OCI-LY7 (cell line): Measurements from ENCODE around the gene THRAP3. TPM values are rescaled to one million over a fixed set of nuclear protein-coding genes. Genes with fewer than 3 reads are reported as not detected.

Source experiments
- BruUV-seq: library from RNA; stranded (reverse); fragments of 400-500 nt; replicated peaks from 2 replicates; lab custom pipeline; 2021; lab: Mats Ljungman, UMichigan
- CTCF ChIA-PET: fragments of 300-600 bp; sonication (Branson Sonifier 250); formaldehyde crosslinking; loops from one replicate; lab custom pipeline; 2022; ENCODE audit warnings: antibody characterized with exemption; ENCODE audit not compliant: unreplicated experiment; lab: Charles Lee
- POLR2A ChIA-PET: fragments of 300-600 bp; sonication (Branson Sonifier 250); formaldehyde crosslinking; loops from one replicate; lab custom pipeline; 2022; ENCODE audit warnings: antibody characterized with exemption; lab: Charles Lee
- DNase-seq: peaks from one replicate; pipeline ENCODE4 v3.0.0-alpha.2; 2015; ENCODE audit warnings: low spot score
- H2AFZ ChIP-seq: fragments of 200-600 bp; sonication (generic), shearing (Covaris generic); 2 replicates; pipeline ENCODE4 v1.6.1; 2014; ENCODE audit warnings: mild to moderate bottlenecking, antibody characterized with exemption, low read length, moderate library complexity
- H3K27ac ChIP-seq: fragments of 200-600 bp; sonication (generic); 2 replicates; pipeline ENCODE4 v1.5.1; 2014; ENCODE audit warnings: mixed run types, low read depth, mild to moderate bottlenecking, moderate library complexity, low read length, inconsistent platforms; ENCODE audit not compliant: poor library complexity, severe bottlenecking
- H3K36me3 ChIP-seq: fragments of 200-600 bp; sonication (generic); 2 replicates; pipeline ENCODE4 v1.6.1; 2014; ENCODE audit warnings: mild to moderate bottlenecking, antibody characterized with exemption, low read length, moderate library complexity, mixed read lengths; ENCODE audit not compliant: insufficient read depth
- H3K4me1 ChIP-seq: fragments of 200-600 bp; sonication (generic); 2 replicates; pipeline ENCODE4 v1.5.1; 2014; ENCODE audit warnings: mild to moderate bottlenecking, low read length; ENCODE audit not compliant: insufficient read depth, poor library complexity, severe bottlenecking
- H3K4me2 ChIP-seq: fragments of 200-600 bp; sonication (generic); 2 replicates; pipeline ENCODE4 v1.6.1; 2014; ENCODE audit warnings: mild to moderate bottlenecking, low read length
- H3K4me3 ChIP-seq: fragments of 200-600 bp; sonication (generic); 2 replicates; pipeline ENCODE4 v1.5.1; 2014; ENCODE audit warnings: mild to moderate bottlenecking, low read depth, low read length; ENCODE audit not compliant: poor library complexity, severe bottlenecking
- H3K79me2 ChIP-seq: fragments of 200-600 bp; sonication (generic); 2 replicates; pipeline ENCODE4 v1.6.1; 2016; ENCODE audit warnings: low read depth, mild to moderate bottlenecking, low read length, moderate library complexity, mixed read lengths; ENCODE audit not compliant: insufficient read depth
- H3K9me2 ChIP-seq: fragments of 200-600 bp; sonication (generic); 2 replicates; pipeline ENCODE4 v1.6.1; 2016; ENCODE audit warnings: mild to moderate bottlenecking, low read length, mixed read lengths; ENCODE audit not compliant: insufficient read depth
- H3K9me3 ChIP-seq: fragments of 200-600 bp; sonication (generic); 2 replicates; pipeline ENCODE4 v1.6.1; 2014; ENCODE audit warnings: mild to moderate bottlenecking, mixed run types, low read length, mixed read lengths
- H4K20me1 ChIP-seq: fragments of 200-600 bp; sonication (generic); 2 replicates; pipeline ENCODE4 v1.6.1; 2014; ENCODE audit warnings: mild to moderate bottlenecking, antibody characterized with exemption, low read length, moderate library complexity, mixed read lengths; ENCODE audit not compliant: insufficient read depth
- EZH2phosphoT487 ChIP-seq: fragments of 200-600 bp; sonication (generic); IDR thresholded peaks from 2 replicates; pipeline ENCODE4 v1.6.1; 2018; ENCODE audit warnings: low read depth, borderline replicate concordance, mild to moderate bottlenecking, mixed run types, antibody characterized with exemption, low read length, moderate library complexity, mixed read lengths
- intact Hi-C: fragments of 100-400 bp; cut with micrococcal nuclease; formaldehyde crosslinking; loops from one replicate; pipeline ENCODE4 v1.10.0; 2022; ENCODE audit not compliant: unreplicated experiment
- total RNA-seq, 2 experiments: library from RNA; depleted of rRNA in 1 of 2; stranded (reverse); fragments of >200 nt in 1 of 2; shearing (Covaris generic) in 1 of 2; gene quantifications; 2 replicates each; pipeline ENCODE4 v1.2.3, GENCODE V29; 2014 to 2022
- TF ChIP-seq, protein P1 (sequence below): fragments of 200-600 bp; sonication (generic); conservative IDR thresholded peaks from 2 replicates; pipeline ENCODE4 v1.5.1; 2014; ENCODE audit warnings: mild to moderate bottlenecking, antibody characterized with exemption, low read length, moderate library complexity, mixed read lengths

The THRAP3 gene
- total RNA-seq, 2 experiments from 2014 or later: 98.7 to 132 TPM

DNA sequence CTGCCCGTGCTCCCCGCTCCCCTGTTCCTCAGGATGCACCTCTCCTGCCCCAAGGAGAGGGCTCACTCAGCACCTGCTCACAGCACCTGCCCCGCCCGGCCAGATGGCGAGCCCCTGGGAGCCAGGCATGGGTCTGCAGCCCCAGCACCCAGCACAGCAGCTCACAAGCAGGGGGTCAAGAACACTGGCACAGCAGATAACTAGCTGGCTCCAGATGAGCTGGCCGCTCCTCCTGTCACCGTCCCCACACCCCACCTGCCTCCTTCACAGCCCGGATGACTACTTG is 120.1 kb downstream of the THRAP3 start:
- ChIA-PET CTCF (interaction anchor here (0.6 kb wide), 1 partner anchor 25 kb away, joined by 7 read pairs; no protein-coding TSS in a partner anchor), POLR2A (no interaction called here)
- H3K79me2 ChIP-seq: no peaks in the 10 kb centered on the region
- TF ChIP-seq, protein P1, sequence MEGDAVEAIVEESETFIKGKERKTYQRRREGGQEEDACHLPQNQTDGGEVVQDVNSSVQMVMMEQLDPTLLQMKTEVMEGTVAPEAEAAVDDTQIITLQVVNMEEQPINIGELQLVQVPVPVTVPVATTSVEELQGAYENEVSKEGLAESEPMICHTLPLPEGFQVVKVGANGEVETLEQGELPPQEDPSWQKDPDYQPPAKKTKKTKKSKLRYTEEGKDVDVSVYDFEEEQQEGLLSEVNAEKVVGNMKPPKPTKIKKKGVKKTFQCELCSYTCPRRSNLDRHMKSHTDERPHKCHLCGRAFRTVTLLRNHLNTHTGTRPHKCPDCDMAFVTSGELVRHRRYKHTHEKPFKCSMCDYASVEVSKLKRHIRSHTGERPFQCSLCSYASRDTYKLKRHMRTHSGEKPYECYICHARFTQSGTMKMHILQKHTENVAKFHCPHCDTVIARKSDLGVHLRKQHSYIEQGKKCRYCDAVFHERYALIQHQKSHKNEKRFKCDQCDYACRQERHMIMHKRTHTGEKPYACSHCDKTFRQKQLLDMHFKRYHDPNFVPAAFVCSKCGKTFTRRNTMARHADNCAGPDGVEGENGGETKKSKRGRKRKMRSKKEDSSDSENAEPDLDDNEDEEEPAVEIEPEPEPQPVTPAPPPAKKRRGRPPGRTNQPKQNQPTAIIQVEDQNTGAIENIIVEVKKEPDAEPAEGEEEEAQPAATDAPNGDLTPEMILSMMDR: no peak
- no peak for TF ChIP-seq EZH2phosphoT487
- H3K36me3 ChIP-seq: peaks cover 52% of the 10 kb centered on the region
- no peaks in the 10 kb centered on the region for H3K9me3 ChIP-seq
- no peaks in the 10 kb centered on the region for H4K20me1 ChIP-seq
- no TSS peak for BruUV-seq
- H3K4me2 ChIP-seq: no peak overlapping the region
- DNase-seq: no peak
- H3K4me1 ChIP-seq: peaks cover 12% of the 10 kb centered on the region
- no peak overlapping the region for H2AFZ ChIP-seq
- no peak overlapping the region for H3K4me3 ChIP-seq
- H3K27ac ChIP-seq: no peak overlapping the region
- no peaks in the 10 kb centered on the region for H3K9me2 ChIP-seq
- intact Hi-C loops: no loop called here

DNA sequence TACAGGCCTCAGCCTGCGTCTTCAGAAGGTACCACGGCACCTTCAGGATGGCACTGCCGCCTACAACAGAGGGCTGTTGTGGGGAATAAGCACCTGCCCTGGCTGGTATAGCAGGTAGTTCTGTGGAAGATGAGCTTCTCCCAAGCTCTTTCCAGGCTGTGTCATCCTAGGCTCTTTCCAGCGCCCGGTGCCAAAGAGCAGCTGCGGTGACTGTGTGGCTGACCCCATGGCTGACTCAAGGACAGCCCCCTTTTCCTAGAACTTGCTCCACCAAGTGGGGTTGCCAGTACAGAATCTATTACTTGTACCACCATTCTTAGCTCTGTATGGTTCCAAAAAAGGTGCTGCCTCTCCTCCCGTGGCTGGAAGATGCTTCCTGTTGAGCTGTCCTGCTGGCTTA is 121.1 kb downstream of the THRAP3 start:
- H3K27ac ChIP-seq: no peak overlapping the region
- no peak for TF ChIP-seq EZH2phosphoT487
- TF ChIP-seq, protein P1: no peak
- H3K4me1 ChIP-seq: peaks cover 18% of the 10 kb centered on the region
- CTCF ChIA-PET: no interaction called here
- H3K36me3 ChIP-seq: peaks cover 56% of the 10 kb centered on the region
- POLR2A ChIA-PET: no interaction called here
- H3K4me3 ChIP-seq: no peak overlapping the region
- BruUV-seq: no TSS peak
- no peak overlapping the region for H3K4me2 ChIP-seq
- DNase-seq: no peak
- no peak overlapping the region for H2AFZ ChIP-seq
- H3K79me2 ChIP-seq: no peaks in the 10 kb centered on the region
- no peaks in the 10 kb centered on the region for H4K20me1 ChIP-seq
- no peaks in the 10 kb centered on the region for H3K9me2 ChIP-seq
- intact Hi-C loops: no loop called here
- H3K9me3 ChIP-seq: no peaks in the 10 kb centered on the region

DNA sequence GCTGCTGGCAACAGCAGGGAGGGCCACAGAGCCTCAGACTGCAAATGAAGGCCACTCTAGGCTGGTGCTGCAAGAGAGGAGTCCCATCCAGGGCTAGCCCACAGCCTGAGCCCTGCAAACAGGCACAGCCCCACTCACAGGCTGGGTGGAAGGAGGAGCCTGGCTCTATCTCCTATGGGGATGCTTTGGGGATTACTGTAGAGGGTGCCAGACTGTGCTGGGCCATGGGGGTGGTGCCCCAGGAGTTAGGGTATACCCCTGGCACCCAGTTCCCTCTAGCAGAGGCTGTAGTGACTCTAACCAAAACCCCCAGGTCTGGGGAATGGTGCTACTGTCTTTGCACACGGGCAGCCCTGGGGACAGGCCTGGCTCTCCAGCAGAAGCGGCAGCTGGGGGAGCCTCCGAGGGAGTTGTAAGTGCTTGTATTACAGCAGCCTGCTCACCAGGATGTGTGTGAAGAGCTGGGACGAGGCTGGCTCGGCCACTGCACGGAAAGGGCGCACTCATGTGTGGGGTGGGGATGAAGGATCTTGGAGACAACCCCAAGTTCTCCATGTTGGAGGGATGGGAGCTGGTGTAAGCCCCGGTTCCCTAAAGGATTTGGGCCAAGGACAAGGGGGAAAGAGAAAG is 122.6 kb downstream of the THRAP3 start:
- no peaks in the 10 kb centered on the region for H3K79me2 ChIP-seq
- TF ChIP-seq EZH2phosphoT487: no peak
- TF ChIP-seq, protein P1: no peak
- no peak overlapping the region for H3K4me3 ChIP-seq
- no peaks in the 10 kb centered on the region for H4K20me1 ChIP-seq
- no peaks in the 10 kb centered on the region for H3K9me3 ChIP-seq
- no peak overlapping the region for H3K27ac ChIP-seq
- BruUV-seq: no TSS peak
- ChIA-PET CTCF (no interaction called here), POLR2A (interaction anchor here (0.9 to 1.2 kb wide), 3 partner anchors 37 to 50 kb away, joined by 3 to 5 read pairs (median 3); no protein-coding TSS in a partner anchor)
- no peak overlapping the region for H3K4me2 ChIP-seq
- H3K4me1 ChIP-seq: peaks cover 19% of the 10 kb centered on the region
- peaks cover 66% of the 10 kb centered on the region for H3K36me3 ChIP-seq
- intact Hi-C loops: no loop called here
- H2AFZ ChIP-seq: no peak overlapping the region
- DNase-seq: no peak
- no peaks in the 10 kb centered on the region for H3K9me2 ChIP-seq
